ENCODE data around the gene SMPDL3A.

GRCh38 chr6:122788208-122788607, 850 bp upstream of the SMPDL3A start:
- no peak for TF ChIP-seq CTCF (IDR thresholded peaks at IDR 0.05)
- TF ChIP-seq POLR2AphosphoS5 (IDR thresholded peaks at IDR 0.05) = no peak
- TF ChIP-seq POLR2A (IDR thresholded peaks at IDR 0.05; ENCODE audit: low read depth) = no peak
- no peak for TF ChIP-seq EP300 (IDR thresholded peaks at IDR 0.05)

All from esophagus muscularis mucosa (tissue), 4 donors.